BLaER1 (cell line): Measurements from ENCODE around the gene DYNC2I2.
"Not testable (repeated sequence)": the region's sequence is repeated elsewhere in the genome, so short reads cannot be mapped to it uniquely, and the experiment has no call there.

ENCODE experiments used
- H3K27ac ChIP-seq: shearing (Covaris generic); formaldehyde crosslinking; 2 replicates; pipeline ENCODE4 v1.8.1; 2022
- H3K27me3 ChIP-seq: shearing (Covaris generic); formaldehyde crosslinking; 2 replicates; pipeline ENCODE4 v1.8.1; 2022
- H3K36me3 ChIP-seq: shearing (Covaris generic); formaldehyde crosslinking; 2 replicates; pipeline ENCODE4 v1.8.1; 2022
- H3K4me1 ChIP-seq: shearing (Covaris generic); formaldehyde crosslinking; 2 replicates; pipeline ENCODE4 v1.8.1; 2022
- H3K4me2 ChIP-seq: shearing (Covaris generic); formaldehyde crosslinking; 2 replicates; pipeline ENCODE4 v1.8.1; 2022
- H3K4me3 ChIP-seq: shearing (Covaris generic); formaldehyde crosslinking; 2 replicates; pipeline ENCODE4 v1.8.1; 2022
- H3K9ac ChIP-seq: shearing (Covaris generic); formaldehyde crosslinking; 2 replicates; pipeline ENCODE4 v1.8.1; 2022
- H3K9me3 ChIP-seq: shearing (Covaris generic); formaldehyde crosslinking; 2 replicates; pipeline ENCODE4 v1.8.1; 2022
- H4K20me1 ChIP-seq: shearing (Covaris generic); formaldehyde crosslinking; 2 replicates; pipeline ENCODE4 v1.8.1; 2022
- Cebpa-rat ChIP-seq: shearing (Covaris generic); IDR thresholded peaks from 2 replicates; pipeline ENCODE4 v1.8.1; 2022

The DYNC2I2 gene

DNA sequence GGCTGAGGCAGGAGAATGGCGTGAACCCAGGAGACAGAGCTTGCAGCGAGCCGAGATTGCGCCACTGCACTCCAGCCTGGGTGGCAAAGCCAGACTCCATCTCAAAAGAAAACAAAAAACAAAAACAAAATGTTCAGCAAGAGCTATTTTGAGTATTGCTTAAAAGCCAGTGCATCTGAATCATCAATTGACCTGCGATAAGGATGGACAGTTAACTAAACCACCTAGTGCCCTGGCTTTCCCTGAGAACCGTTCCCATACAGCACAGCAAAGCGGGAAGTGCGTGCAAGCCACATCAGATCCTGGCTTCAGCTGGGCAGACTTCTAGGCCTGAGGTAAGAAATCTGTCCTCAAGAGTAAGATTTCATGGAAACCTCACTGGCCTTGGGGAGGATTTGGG lies 2.7 kb downstream of the DYNC2I2 start:
- Histone ChIP-seq H3K27ac (0 out of 2 replicates have a peak overlapping the region, but pooled peaks have one; percentile 0), H3K4me1 (peaks cover 27% of the 10 kb centered on the region), H4K20me1 (no peaks in the 10 kb centered on the region), H3K9me3 (no peaks in the 10 kb centered on the region), H3K4me3 (no peak overlapping the region), H3K36me3 (peaks cover 9% of the 10 kb centered on the region; the same call in 1 of the 2 replicates), H3K9ac (peak overlapping the region; percentile 33; the same call in 1 of the 2 replicates), H3K4me2 (0 out of 2 replicates have a peak overlapping the region, but pooled peaks have one; percentile 4), H3K27me3 (no peaks in the 10 kb centered on the region)
- TF ChIP-seq Cebpa-rat: no peak

DNA sequence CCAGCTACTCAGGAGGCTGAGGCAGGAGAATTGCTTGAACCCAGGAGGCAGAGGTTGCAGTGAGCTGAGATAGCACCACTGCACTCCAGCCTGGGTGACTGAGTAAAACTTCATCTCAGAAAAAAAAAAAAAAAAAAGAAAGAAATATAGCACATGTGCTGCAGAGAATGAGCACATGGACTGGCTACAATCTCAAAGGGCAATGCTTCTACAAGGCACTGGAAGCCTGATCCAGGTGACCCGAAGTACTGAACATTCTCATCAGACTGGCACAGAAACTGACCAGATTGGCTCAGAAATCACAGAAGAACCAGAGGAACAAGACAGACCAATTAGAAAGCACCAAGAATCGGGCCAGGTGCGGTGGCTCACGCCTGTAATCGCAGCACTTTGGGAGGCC lies 4.8 kb downstream of the DYNC2I2 start:
- Histone ChIP-seq H3K27ac (no peak overlapping the region), H3K4me3 (no peak overlapping the region), H3K27me3 (no peaks in the 10 kb centered on the region), H3K36me3 (peaks cover 20% of the 10 kb centered on the region), H3K9ac (no peak overlapping the region), H3K4me1 (peaks cover 22% of the 10 kb centered on the region), H4K20me1 (no peaks in the 10 kb centered on the region), H3K4me2 (no peak overlapping the region), H3K9me3 (no peaks in the 10 kb centered on the region)
- no peak for TF ChIP-seq Cebpa-rat

DNA sequence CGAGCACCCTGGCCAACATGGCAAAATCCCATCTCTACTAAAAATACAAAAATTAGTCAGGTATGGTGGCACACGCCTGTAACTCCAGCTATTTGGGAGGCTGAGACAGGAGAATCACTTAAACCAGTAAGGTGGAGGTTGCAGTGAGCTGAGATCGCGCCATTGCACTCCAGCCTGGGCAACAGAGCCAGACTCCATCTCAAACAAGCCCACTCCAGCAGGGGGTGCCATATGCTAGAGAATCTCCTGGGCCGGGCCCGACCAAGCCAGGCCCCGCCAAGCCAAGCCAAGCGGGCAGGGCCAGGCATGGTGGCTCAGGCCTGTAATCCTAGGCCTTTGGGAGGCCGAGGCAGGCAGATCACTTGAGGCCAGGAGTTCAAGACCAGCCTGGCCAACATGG lies 8.4 kb downstream of the DYNC2I2 start:
- not testable (repeated sequence) for H4K20me1 ChIP-seq, H3K4me2 ChIP-seq
- H3K36me3 ChIP-seq: peaks cover 25% of the 10 kb centered on the region

DNA sequence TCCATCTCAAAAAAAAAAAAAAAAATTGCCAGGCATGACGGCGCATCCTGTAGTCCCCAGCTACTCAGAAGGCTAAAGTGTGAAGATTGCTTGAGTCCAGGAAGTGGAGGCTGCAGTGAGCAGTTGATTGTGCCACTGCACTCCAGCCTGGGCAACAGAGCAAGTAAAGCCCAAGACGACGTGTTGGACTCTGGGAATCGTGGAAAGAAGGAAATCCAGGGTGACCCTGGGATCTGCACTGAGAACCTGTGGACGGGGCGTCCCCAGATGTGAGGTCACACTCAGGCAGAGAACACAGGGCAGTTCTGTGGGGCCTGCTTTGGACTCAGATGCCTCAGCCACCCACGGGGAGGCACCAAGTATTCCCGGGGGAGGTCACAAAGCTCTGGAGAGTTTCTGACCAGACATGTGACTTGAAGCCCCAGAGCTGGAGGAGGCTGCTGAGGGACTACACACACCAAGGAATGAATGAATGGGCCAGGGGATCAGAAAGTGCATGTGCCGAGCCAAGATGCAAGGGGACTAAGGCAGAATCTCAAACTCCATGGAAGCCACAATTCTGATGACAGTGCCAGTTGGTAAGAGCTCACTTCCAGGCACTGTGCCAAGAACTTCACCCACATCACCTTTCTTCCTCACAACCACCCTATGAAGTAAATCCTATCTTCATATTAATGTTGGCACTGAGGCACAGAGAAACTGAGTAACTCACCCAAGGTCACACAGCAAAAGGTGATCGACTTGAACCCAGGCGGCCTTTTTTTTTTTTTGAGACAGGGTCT lies 12.9 kb downstream of the DYNC2I2 start:
- no peak for TF ChIP-seq Cebpa-rat
- H3K4me3 ChIP-seq: no peak overlapping the region
- peak overlapping the region; percentile 79 for H3K27ac ChIP-seq
- peak overlapping the region; percentile 69 for H3K4me2 ChIP-seq
- H3K9me3 ChIP-seq: no peaks in the 10 kb centered on the region
- peak overlapping the region; percentile 0; the same call in 1 of the 2 replicates for H3K9ac ChIP-seq
- no peaks in the 10 kb centered on the region for H4K20me1 ChIP-seq
- H3K36me3 ChIP-seq: peaks cover 50% of the 10 kb centered on the region
- peaks cover 52% of the 10 kb centered on the region for H3K4me1 ChIP-seq
- no peaks in the 10 kb centered on the region for H3K27me3 ChIP-seq

More for the DNA sequence above, 8.4 kb downstream of the DYNC2I2 start:
- H3K9ac ChIP-seq, H3K9me3 ChIP-seq, H3K27me3 ChIP-seq, H3K27ac ChIP-seq, H3K4me3 ChIP-seq: not testable (repeated sequence)
- peaks cover 12% of the 10 kb centered on the region for H3K4me1 ChIP-seq

DNA sequence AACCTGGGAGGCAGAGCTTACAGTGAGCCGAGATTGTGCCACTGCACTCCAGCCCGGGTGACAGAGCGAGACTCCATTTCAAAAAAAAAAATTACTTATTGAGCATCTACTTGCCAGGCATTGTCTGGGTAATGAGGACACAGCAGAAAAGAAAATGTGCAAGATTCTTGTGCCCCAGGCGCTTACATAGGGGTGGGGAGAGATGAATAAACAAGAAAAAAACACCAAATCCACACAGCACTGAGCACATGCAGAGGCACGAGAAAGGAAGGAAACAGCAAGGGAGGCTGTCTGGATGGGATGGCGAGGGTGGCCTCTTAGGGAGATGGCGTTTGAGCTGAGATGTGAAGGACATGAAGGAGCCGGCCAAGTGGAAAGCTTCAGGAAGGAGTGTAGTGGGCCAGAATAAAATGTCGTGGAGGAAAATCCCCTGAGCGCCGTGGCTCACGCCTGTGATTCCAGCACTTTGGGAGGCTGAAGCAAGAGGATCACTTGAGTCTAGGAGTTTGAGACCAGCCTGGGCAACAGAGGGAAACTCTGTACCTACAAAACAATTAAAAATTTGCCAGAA lies 13.9 kb downstream of the DYNC2I2 start:
- Histone ChIP-seq H3K9ac (peak overlapping the region; percentile 66), H3K9me3 (no peaks in the 10 kb centered on the region), H3K4me2 (peak overlapping the region; percentile 69), H3K27ac (peak overlapping the region; percentile 79), H3K4me3 (no peak overlapping the region), H3K27me3 (no peaks in the 10 kb centered on the region), H4K20me1 (no peaks in the 10 kb centered on the region), H3K36me3 (peaks cover 57% of the 10 kb centered on the region), H3K4me1 (peaks cover 61% of the 10 kb centered on the region)
- no peak for TF ChIP-seq Cebpa-rat

DNA sequence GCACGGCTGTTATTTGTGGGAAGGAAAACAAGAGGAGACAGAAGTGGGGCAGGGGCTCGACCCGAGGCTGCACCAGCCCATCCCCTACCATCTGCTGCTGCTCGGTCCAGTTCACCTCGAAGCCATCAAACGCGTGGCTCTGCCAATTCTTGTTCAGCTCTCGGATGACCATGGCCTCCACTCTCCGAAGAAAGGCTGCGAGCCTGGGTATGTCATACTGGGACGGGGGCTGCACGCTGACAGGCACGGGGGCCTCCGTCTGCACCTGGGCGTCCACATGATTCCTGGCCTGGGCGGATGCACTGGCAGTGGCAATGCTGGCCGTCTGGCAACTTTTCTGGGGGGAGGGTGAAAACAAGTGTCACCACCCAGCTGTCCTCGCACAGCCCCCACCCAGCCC lies 16.0 kb downstream of the DYNC2I2 start:
- H3K9ac ChIP-seq: no peak overlapping the region
- no peak overlapping the region for H3K4me3 ChIP-seq
- no peak for TF ChIP-seq Cebpa-rat
- H3K27ac ChIP-seq: no peak overlapping the region
- peaks cover 73% of the 10 kb centered on the region for H3K4me1 ChIP-seq
- peaks cover 64% of the 10 kb centered on the region for H3K36me3 ChIP-seq
- peaks cover 15% of the 10 kb centered on the region; the same call in 1 of the 2 replicates for H4K20me1 ChIP-seq
- no peaks in the 10 kb centered on the region for H3K27me3 ChIP-seq
- no peak overlapping the region for H3K4me2 ChIP-seq
- no peaks in the 10 kb centered on the region for H3K9me3 ChIP-seq

DNA sequence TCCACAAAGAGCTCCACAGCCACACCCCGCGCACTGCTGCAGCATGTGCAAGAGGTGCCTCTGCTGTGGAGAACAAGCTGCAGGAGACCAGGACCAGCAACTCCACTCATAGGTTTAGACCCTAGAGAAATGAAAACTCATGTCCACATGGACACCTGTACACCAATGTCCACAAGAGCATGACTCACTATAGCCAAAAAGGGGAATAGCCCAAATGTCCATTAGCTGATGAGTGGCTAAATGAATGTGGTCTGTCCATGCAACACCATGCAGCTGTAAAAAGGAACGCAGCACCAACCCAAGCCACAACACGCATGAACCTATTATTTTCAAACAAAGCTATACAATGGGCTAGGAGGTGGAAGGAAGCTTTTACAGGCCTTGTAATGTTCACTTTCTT lies 18.1 kb downstream of the DYNC2I2 start:
- H3K36me3 ChIP-seq: peaks cover 80% of the 10 kb centered on the region
- H3K4me2 ChIP-seq: peak overlapping the region; percentile 61; the same call in 1 of the 2 replicates
- H3K9me3 ChIP-seq: no peaks in the 10 kb centered on the region
- no peaks in the 10 kb centered on the region for H3K27me3 ChIP-seq
- H4K20me1 ChIP-seq: peaks cover 24% of the 10 kb centered on the region; the same call in 1 of the 2 replicates
- peak overlapping the region; percentile 77 for H3K27ac ChIP-seq
- no peak overlapping the region for H3K4me3 ChIP-seq
- H3K4me1 ChIP-seq: peaks cover 64% of the 10 kb centered on the region
- no peak for TF ChIP-seq Cebpa-rat
- peak overlapping the region; percentile 50; the same call in 1 of the 2 replicates for H3K9ac ChIP-seq

DNA sequence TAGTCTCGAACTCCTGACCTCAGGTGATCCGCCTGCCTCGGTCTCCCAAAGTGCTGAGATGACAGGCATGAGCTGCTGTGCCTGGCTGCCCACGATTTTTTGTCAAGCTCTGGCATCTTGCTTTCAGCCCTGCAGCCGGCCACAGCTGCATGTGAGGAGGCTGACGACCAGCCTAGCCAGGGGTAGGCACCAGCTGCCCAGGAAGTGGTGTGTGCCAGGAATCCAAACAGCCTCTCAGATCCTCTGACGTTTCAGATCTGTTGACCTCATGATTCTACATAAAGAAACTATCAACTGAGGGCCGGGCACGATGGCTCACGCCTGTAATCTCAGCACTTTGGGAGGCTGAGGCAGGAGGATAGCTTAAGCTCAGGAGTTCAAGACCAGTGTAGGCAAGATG lies 19.0 kb downstream of the DYNC2I2 start:
- Histone ChIP-seq H3K9me3 (no peaks in the 10 kb centered on the region), H4K20me1 (peaks cover 31% of the 10 kb centered on the region), H3K4me3 (no peak overlapping the region), H3K27me3 (no peaks in the 10 kb centered on the region), H3K4me1 (peaks cover 55% of the 10 kb centered on the region), H3K4me2 (peak overlapping the region; percentile 61), H3K9ac (peak overlapping the region; percentile 50; the same call in 1 of the 2 replicates), H3K36me3 (peaks cover 89% of the 10 kb centered on the region), H3K27ac (peak overlapping the region; percentile 77)
- TF ChIP-seq Cebpa-rat: no peak

DNA sequence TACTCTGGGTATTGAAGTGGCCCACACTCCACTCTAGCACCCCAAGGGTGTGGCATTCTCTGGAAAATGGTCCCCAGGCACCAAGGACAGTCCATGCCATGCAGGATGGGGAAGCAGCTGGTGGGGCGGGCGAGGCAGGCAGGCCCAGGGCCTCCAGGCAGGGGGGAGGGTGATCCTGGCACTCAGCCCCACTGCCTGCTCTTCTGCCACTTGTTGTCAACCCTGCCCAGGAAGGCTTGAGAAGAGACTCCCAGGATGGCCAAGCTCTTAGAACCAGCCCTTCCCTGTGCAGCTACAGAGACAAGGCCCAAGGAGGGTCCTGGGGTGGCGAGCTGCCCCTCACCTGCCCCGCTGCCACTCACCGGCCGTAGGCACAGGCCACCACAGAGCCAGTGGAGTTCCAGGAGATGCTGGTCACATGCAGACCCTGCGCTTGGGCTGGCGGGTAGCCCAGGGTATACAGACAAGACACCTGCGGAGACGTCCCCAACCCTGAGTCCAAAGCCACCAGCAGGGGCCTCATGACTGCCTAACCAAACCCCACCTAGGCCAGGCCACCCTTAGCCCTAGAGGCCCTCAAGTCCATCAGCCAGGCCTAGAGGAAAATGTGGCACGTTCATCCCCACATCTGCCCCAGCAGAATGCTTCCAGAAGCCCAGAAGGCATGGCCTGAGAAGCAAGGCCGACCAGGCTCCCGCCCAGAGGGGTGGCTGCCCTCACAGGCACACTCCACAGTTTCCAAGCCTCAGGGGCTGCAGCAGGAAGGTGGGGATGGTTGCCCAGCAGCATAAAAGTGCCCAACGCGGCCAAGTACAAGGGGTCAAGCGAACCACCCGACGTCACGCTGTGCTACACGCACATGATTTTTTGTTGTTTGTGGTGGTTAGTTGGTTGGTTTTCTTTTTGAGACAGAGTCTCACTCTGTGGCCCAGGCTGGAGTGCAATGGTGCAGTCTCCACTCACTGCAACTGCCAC lies 19.8 kb downstream of the DYNC2I2 start:
- TF ChIP-seq Cebpa-rat: no peak
- peak overlapping the region; percentile 77 for H3K27ac ChIP-seq
- no peak overlapping the region for H3K4me3 ChIP-seq
- peaks cover 39% of the 10 kb centered on the region for H4K20me1 ChIP-seq
- no peak overlapping the region for H3K9ac ChIP-seq
- H3K4me2 ChIP-seq: peak overlapping the region; percentile 61
- no peaks in the 10 kb centered on the region for H3K27me3 ChIP-seq
- no peaks in the 10 kb centered on the region for H3K9me3 ChIP-seq
- H3K36me3 ChIP-seq: peaks cover 97% of the 10 kb centered on the region
- H3K4me1 ChIP-seq: peaks cover 49% of the 10 kb centered on the region
